Measurements from ENCODE around the gene PLK2. TPM values are rescaled to one million over a fixed set of nuclear protein-coding genes. Genes with fewer than 3 reads are reported as not detected.

The PLK2 gene
- total RNA-seq, 1 experiment from 2014 or later = 31.9 TPM

DNA sequence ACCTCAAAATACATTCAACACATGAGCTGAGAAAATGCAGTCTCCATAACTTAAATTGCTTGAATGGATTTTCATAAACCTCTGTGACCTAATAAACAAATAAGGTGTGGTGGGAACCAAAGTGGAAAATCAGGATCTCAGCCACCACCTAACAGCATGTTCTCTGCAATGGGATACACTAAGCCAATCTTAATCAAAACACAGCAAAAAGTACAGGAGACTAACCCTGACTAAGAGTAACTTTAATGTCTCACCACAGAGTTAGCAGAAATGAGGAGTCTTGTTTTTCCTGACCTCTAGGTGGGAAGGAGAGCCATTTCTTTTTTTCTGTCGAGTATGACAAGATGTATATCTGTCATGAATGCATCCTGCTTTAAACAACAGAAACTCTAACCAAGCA, 48.5 kb downstream of the PLK2 start:
- no peaks in the 10 kb centered on the region for H3K9me3 Mint-ChIP-seq (ENCODE audit: unreplicated experiment)

DNA sequence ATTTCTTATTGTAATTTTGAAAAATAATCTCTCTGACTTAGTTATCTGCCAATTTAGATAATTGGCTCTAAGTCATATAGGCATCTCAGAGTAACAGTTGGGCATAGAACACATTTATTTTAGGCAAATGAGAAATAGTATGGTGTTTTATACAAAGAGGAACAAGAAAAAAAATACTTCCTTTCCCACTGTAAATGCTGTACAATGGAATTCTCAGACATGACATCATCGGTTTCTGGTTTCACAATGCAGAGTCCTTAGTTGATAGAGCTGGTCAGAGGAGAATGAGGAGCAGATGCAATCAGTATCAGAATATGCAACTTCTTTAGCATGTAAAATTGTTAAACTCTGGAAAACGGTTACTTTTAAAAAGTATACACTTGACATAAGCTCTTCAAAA, 49.4 kb downstream of the PLK2 start:
- intact Hi-C loops (cut with micrococcal nuclease; ENCODE audit: unreplicated experiment) = no loop called here
- no peak overlapping the region for H3K4me3 Mint-ChIP-seq (ENCODE audit: unreplicated experiment)
- DNase-seq = peak in 1 of 2 experiments; percentile 5
- H3K9me3 ChIP-seq = no peaks in the 10 kb centered on the region
- H3K4me1 Mint-ChIP-seq (ENCODE audit: low read depth, unreplicated experiment) = peaks cover 9% of the 10 kb centered on the region
- no peak overlapping the region for H3K4me3 ChIP-seq (ENCODE audit: low read depth, low read length)
- H3K36me3 ChIP-seq (ENCODE audit: control insufficient read depth, insufficient read depth, low read length) = no peaks in the 10 kb centered on the region
- TF ChIP-seq, protein P1, sequence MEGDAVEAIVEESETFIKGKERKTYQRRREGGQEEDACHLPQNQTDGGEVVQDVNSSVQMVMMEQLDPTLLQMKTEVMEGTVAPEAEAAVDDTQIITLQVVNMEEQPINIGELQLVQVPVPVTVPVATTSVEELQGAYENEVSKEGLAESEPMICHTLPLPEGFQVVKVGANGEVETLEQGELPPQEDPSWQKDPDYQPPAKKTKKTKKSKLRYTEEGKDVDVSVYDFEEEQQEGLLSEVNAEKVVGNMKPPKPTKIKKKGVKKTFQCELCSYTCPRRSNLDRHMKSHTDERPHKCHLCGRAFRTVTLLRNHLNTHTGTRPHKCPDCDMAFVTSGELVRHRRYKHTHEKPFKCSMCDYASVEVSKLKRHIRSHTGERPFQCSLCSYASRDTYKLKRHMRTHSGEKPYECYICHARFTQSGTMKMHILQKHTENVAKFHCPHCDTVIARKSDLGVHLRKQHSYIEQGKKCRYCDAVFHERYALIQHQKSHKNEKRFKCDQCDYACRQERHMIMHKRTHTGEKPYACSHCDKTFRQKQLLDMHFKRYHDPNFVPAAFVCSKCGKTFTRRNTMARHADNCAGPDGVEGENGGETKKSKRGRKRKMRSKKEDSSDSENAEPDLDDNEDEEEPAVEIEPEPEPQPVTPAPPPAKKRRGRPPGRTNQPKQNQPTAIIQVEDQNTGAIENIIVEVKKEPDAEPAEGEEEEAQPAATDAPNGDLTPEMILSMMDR (IDR thresholded peaks at IDR 0.05; ENCODE audit: insufficient read depth in 1 of 2, low read depth in 1 of 2, low read length in 1 of 2, severe bottlenecking in 1 of 2, unreplicated experiment in 1 of 2) = no peak
- H3K27me3 Mint-ChIP-seq (ENCODE audit: insufficient read depth, unreplicated experiment) = no peaks in the 10 kb centered on the region
- no peak overlapping the region for H3K27ac Mint-ChIP-seq (ENCODE audit: unreplicated experiment)
- no peaks in the 10 kb centered on the region for H3K27me3 ChIP-seq (replicated peaks; ENCODE audit: control insufficient read depth, insufficient read depth, low read length)
- no peaks in the 10 kb centered on the region for H3K36me3 Mint-ChIP-seq (ENCODE audit: insufficient read depth, unreplicated experiment)
- no TSS peak for BruUV-seq (replicated peaks)
- peaks cover 6% of the 10 kb centered on the region for H3K4me1 ChIP-seq
- no peaks in the 10 kb centered on the region for H3K9me3 Mint-ChIP-seq (ENCODE audit: unreplicated experiment)
- POLR2A ChIA-PET = no interaction called here
- CTCF ChIA-PET = no interaction called here

More for the DNA sequence above, 48.5 kb downstream of the PLK2 start:
- H3K27me3 ChIP-seq (replicated peaks; ENCODE audit: control insufficient read depth, insufficient read depth, low read length) = no peaks in the 10 kb centered on the region
- H3K4me3 Mint-ChIP-seq (ENCODE audit: unreplicated experiment) = no peak overlapping the region
- no peak overlapping the region for H3K4me3 ChIP-seq (ENCODE audit: low read depth, low read length)
- POLR2A ChIA-PET = no interaction called here
- intact Hi-C loops (cut with micrococcal nuclease; ENCODE audit: unreplicated experiment) = no loop called here
- no peaks in the 10 kb centered on the region for H3K36me3 Mint-ChIP-seq (ENCODE audit: insufficient read depth, unreplicated experiment)
- DNase-seq = no peak
- peaks cover 3% of the 10 kb centered on the region for H3K27me3 Mint-ChIP-seq (ENCODE audit: insufficient read depth, unreplicated experiment)
- H3K36me3 ChIP-seq (ENCODE audit: control insufficient read depth, insufficient read depth, low read length) = no peaks in the 10 kb centered on the region
- H3K9me3 ChIP-seq = no peaks in the 10 kb centered on the region
- TF ChIP-seq, protein P1 (IDR thresholded peaks at IDR 0.05; ENCODE audit: insufficient read depth in 1 of 2, low read depth in 1 of 2, low read length in 1 of 2, severe bottlenecking in 1 of 2, unreplicated experiment in 1 of 2) = no peak
- CTCF ChIA-PET = no interaction called here
- peaks cover 9% of the 10 kb centered on the region for H3K4me1 Mint-ChIP-seq (ENCODE audit: low read depth, unreplicated experiment)
- H3K27ac Mint-ChIP-seq (ENCODE audit: unreplicated experiment) = no peak overlapping the region
- BruUV-seq (replicated peaks) = no TSS peak
- peaks cover 6% of the 10 kb centered on the region for H3K4me1 ChIP-seq

DNA sequence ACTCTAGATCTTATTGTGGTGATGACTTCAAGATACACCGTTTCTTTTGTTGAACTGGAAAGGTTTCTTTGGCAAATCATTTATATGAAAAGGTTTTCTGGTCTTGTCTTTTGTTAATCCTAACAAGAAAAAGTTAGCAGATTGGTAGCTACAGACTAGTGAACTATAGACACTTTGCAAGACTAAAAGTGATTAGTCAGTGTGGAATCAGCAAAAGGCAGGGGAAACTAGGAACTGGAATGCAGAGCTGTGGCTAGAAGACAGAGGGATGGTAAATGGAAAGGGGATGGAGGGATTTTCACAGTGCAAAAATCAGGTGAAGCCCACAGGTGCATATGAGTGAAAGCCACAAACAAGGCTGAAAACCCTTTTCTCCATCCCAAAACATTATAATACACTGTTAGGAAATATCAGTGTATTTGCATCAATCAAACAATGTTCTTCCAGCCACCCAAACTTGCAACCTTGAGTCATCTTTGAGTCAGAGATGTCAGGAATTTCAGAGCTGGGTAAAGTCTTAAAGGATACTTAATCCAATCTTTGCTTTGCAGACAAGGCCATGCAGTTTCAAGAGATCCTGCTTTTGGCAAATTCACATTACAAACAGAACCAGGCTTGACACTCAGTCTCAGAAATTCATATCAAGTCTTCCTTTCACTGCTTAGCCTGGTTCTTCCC, 52.7 kb downstream of the PLK2 start:
- H3K9me3 ChIP-seq = no peaks in the 10 kb centered on the region
- H3K27me3 ChIP-seq (replicated peaks; ENCODE audit: control insufficient read depth, insufficient read depth, low read length) = no peaks in the 10 kb centered on the region
- H3K27me3 Mint-ChIP-seq (ENCODE audit: insufficient read depth, unreplicated experiment) = no peaks in the 10 kb centered on the region
- H3K9me3 Mint-ChIP-seq (ENCODE audit: unreplicated experiment) = no peaks in the 10 kb centered on the region
- DNase-seq = no peak
- no peak overlapping the region for H3K27ac Mint-ChIP-seq (ENCODE audit: unreplicated experiment)
- H3K4me3 ChIP-seq (ENCODE audit: low read depth, low read length) = no peak overlapping the region
- H3K4me1 ChIP-seq = peaks cover 6% of the 10 kb centered on the region
- POLR2A ChIA-PET = no interaction called here
- TF ChIP-seq, protein P1 (IDR thresholded peaks at IDR 0.05; ENCODE audit: insufficient read depth in 1 of 2, low read depth in 1 of 2, low read length in 1 of 2, severe bottlenecking in 1 of 2, unreplicated experiment in 1 of 2) = no peak
- no peaks in the 10 kb centered on the region for H3K36me3 Mint-ChIP-seq (ENCODE audit: insufficient read depth, unreplicated experiment)
- BruUV-seq (replicated peaks) = no TSS peak
- intact Hi-C loops (cut with micrococcal nuclease; ENCODE audit: unreplicated experiment) = no loop called here
- H3K36me3 ChIP-seq (ENCODE audit: control insufficient read depth, insufficient read depth, low read length) = no peaks in the 10 kb centered on the region
- peaks cover 9% of the 10 kb centered on the region for H3K4me1 Mint-ChIP-seq (ENCODE audit: low read depth, unreplicated experiment)
- CTCF ChIA-PET = no interaction called here
- H3K4me3 Mint-ChIP-seq (ENCODE audit: unreplicated experiment) = no peak overlapping the region

All from Caco-2 (cell line).